Measurements from ENCODE around the gene FAM161A.
"Not testable (repeated sequence)": the region's sequence is repeated elsewhere in the genome, so short reads cannot be mapped to it uniquely, and the experiment has no call there.

FAM161A gene

GRCh38 chr2:61833971-61834370 is 19.9 kb downstream of the FAM161A start:
- TF ChIP-seq, protein P1, sequence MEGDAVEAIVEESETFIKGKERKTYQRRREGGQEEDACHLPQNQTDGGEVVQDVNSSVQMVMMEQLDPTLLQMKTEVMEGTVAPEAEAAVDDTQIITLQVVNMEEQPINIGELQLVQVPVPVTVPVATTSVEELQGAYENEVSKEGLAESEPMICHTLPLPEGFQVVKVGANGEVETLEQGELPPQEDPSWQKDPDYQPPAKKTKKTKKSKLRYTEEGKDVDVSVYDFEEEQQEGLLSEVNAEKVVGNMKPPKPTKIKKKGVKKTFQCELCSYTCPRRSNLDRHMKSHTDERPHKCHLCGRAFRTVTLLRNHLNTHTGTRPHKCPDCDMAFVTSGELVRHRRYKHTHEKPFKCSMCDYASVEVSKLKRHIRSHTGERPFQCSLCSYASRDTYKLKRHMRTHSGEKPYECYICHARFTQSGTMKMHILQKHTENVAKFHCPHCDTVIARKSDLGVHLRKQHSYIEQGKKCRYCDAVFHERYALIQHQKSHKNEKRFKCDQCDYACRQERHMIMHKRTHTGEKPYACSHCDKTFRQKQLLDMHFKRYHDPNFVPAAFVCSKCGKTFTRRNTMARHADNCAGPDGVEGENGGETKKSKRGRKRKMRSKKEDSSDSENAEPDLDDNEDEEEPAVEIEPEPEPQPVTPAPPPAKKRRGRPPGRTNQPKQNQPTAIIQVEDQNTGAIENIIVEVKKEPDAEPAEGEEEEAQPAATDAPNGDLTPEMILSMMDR (IDR thresholded peaks at IDR 0.05; ENCODE audit: control insufficient read depth, extremely low read depth, insufficient read depth) = no peak
- no peak overlapping the region for H3K4me3 ChIP-seq (ENCODE audit: low read depth, low read length)
- no peak for DNase-seq (ENCODE audit: low read depth)

DNA sequence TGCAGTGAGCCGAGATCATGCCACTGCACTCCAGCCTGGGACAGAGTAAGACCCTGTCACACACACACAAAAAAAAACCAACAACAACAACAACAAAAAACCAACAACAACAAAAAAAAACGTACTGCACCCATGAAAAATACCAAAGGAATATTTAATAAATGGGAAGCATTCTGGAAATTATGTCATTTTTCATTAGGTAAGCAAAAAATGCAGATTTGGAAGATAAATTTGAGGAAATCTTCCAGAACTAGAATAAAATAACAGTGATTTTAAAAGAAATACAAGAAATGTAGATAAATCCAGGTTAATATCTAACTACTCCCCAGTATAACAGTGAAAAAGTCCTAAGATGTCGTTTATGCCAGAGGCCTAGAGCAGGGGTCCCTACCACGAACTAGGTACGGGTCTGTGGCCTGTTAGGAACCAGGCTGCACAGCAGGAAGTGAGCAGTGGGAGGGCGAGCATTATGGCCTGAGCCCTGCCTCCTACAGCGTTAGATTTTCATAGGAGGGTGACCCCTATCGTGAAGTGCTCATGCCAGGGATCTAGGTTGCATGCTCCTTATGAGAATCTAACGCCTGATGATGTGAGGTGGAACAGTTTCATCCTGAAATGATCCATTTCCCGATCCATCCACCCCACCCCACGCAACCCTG is 21.5 kb downstream of the FAM161A start:
- H3K4me3 ChIP-seq (ENCODE audit: low read depth, low read length) = no peak overlapping the region
- TF ChIP-seq, protein P1 (IDR thresholded peaks at IDR 0.05; ENCODE audit: control insufficient read depth, extremely low read depth, insufficient read depth) = no peak
- no peak for DNase-seq (ENCODE audit: low read depth)

- TF ChIP-seq, protein P1 (IDR thresholded peaks at IDR 0.05; ENCODE audit: control insufficient read depth, extremely low read depth, insufficient read depth) = no peak
- no peak for DNase-seq (ENCODE audit: low read depth)
- no peak overlapping the region for H3K4me3 ChIP-seq (ENCODE audit: low read depth, low read length)
Measured at GRCh38 chr2:61822255-61822654, 31.6 kb downstream of the FAM161A start.

DNA sequence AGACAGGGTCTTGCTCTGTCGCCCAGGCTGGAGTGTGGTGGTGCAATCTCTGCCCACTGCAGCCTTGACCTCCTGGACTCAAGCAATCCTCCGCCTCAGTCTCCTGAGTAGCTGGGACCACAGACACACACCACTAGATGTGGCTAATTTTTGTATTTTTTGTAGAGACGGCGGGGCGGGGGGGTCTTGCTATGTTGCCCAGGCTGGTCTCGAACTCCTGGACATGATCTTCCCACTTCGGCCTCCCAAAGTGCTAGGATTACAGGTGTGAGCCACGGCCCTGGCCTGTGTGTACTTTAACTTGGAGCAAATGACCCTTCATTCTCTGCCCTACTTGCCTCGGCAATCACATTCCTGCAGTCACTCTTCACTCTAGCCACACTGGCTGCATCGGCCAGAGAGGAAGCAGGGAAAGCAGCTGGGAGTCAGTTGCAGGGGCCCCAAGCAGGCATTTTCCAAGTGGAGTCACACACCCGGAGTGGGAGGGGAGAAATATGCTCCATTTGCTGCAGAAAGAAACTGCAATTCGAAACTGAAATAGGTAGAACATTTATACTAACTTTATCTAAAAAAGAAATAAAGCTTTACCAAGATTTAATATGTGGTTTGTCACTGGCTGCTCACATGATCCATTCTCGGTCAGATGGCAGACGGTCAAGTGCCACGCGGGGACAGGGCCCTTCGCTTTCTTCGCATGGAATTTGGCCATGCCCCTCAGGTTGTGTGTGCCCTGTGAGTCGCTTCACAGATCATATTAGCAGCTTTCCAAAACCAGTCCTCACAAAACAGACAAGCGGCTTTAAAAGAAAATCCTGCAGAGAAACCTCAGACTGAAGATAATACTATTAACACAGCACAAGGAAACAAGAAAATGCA is 37.1 kb downstream of the FAM161A start:
- DNase-seq (ENCODE audit: low read depth) = no peak
- H3K4me3 ChIP-seq (ENCODE audit: low read depth, low read length) = no peak overlapping the region
- TF ChIP-seq, protein P1 (IDR thresholded peaks at IDR 0.05; ENCODE audit: control insufficient read depth, extremely low read depth, insufficient read depth) = no peak

DNA sequence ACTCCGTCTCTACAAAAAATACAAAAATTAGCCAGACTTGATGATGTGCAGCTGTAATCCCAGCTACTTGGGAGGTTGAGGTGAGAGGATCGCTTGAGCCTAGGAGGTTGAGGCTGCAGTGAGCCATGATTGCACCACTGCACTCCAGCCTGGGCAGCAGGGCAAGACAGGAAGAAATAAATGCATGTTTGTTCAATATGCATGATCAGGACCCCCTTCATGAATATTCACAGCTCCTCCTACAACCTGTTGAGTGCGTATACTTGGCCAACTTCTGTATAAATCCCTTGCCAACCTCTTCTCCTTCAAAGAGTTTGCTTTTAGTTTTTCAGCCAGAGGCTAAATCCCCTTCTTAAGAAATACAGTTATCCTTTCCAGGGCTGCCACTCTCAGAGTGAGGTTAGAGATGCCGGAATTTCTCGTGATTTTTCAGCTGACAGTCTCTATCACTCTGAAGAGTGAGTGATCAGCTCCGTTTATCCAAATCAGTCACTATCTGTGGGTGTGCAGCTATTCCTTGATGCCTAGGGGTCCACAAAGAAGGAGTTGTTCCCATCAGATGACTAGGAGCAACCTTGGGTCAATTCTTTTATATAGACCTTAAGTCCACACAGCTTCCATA is 39.2 kb downstream of the FAM161A start:
- H3K4me3 ChIP-seq (ENCODE audit: low read depth, low read length) = no peak overlapping the region
- no peak for DNase-seq (ENCODE audit: low read depth)
- TF ChIP-seq, protein P1 (IDR thresholded peaks at IDR 0.05; ENCODE audit: control insufficient read depth, extremely low read depth, insufficient read depth) = no peak

DNA sequence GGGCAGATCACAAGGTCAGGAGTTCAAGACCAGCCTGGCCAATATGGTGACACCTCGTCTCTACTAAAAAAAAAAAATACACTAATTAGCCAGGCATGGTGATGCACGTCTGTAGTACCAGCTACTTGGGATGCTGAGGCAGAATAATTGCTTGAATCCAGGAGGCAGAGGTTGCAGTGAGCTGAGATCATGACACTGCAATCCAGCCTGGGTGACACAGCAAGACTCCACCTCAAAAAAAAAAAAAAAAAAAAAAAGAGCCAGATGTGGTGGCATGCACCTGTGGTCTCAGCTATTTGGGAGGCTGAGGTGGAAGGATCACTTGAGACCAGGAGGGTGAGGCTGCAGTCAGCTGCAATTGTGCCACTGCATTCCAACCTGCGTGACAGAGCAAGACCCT is 40.5 kb downstream of the FAM161A start:
- not testable (repeated sequence) for DNase-seq (ENCODE audit: low read depth); H3K4me3 ChIP-seq (ENCODE audit: low read depth, low read length)

DNA sequence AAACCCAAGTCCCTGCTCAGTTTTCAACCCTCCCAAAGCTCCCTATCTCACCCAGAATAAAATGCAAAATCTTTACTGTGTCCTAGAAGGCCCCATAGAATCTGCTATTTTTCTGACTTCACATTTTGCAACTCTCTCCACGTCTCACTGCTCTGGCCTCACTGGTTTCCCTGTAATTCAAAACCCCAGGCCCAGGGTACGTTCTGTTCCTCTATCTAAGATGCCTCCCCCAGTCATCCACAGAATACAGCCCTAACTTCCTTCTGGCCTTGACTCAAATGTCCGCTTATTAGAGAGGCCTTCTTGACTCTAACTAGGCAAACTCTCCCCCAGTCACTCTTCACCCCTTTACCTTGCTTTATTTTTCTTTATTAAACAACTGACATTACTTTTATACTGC is 42.0 kb downstream of the FAM161A start:
- H3K4me3 ChIP-seq (ENCODE audit: low read depth, low read length) = no peak overlapping the region
- TF ChIP-seq, protein P1 (IDR thresholded peaks at IDR 0.05; ENCODE audit: control insufficient read depth, extremely low read depth, insufficient read depth) = no peak
- no peak for DNase-seq (ENCODE audit: low read depth)

DNA sequence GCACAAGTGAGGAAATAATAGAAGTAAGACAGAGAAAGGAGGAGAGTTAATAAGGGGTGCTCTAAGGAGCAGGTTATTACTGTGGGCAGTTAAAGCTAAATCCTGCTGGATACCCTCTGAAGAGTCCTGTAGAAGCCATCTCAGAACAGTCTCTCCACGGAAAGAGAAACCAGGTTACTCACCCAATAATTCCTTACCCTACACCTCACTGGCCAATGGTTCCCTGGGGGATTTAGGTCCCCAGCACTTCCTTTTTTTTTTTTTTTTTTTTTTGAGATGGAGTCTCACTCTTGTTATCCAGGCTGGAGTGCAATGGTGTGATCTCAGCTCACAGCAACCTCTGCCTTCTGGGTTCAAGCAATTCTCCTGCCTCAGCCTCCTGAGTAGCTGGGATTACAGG is 43.7 kb downstream of the FAM161A start:
- H3K4me3 ChIP-seq (ENCODE audit: low read depth, low read length); DNase-seq (ENCODE audit: low read depth): not testable (repeated sequence)

DNA sequence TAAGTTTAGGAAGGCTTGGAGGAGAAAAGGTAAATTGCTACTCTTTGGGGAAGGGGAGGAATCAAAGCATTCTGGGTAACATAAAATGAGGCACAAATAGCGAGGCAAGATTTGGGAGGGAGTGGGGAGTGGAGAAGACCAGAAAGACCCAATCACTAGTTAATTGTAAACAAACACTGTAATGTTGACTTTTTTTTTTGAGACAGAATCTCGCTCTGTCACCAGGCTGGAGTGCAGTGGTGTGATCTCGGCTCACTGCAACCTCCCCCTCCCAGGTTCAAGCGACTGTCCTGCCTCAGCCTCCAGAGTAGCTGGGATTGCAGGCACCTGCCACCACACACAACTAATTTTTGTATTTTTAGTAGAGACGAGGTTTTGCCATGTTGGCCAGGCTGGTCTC is 45.2 kb downstream of the FAM161A start:
- DNase-seq (ENCODE audit: low read depth); H3K4me3 ChIP-seq (ENCODE audit: low read depth, low read length): not testable (repeated sequence)
